ENCODE data around the gene AMER1. TPM values are rescaled to one million over a fixed set of nuclear protein-coding genes. Genes with fewer than 3 reads are reported as not detected.

Gene AMER1
- total RNA-seq, 2 experiments from 2014 or later = 4.2 TPM

DNA sequence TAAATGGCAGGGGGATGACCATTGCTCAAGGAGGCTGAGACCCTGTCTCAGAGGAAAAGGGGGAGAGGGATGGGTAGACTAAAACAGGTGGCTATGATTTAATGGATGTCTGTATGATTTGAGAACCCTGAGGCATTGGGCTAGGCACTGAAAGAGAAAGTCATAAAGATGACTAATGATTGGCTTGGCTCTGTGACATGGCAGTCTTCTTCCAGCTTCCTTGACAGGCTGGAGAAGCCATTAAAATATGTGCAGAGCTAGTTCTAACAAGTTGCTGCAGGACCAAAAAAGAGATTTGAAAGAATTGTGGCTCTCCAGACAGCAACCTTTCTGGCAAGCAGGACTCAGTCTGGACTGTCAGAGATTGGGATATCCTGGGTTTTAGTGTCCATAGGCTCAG, 53.6 kb downstream of the AMER1 start:
- H3K4me1 Mint-ChIP-seq = no peaks in the 10 kb centered on the region
- CTCF ChIA-PET = no interaction called here
- no peak overlapping the region for H3K27ac Mint-ChIP-seq
- no peak for DNase-seq
- POLR2A ChIA-PET = no interaction called here
- H3K4me3 Mint-ChIP-seq = no peak overlapping the region
- no peaks in the 10 kb centered on the region for H3K27me3 Mint-ChIP-seq
- H3K9me3 Mint-ChIP-seq = peaks cover 8% of the 10 kb centered on the region
- no peaks in the 10 kb centered on the region for H3K36me3 Mint-ChIP-seq (ENCODE audit: low read depth)

DNA sequence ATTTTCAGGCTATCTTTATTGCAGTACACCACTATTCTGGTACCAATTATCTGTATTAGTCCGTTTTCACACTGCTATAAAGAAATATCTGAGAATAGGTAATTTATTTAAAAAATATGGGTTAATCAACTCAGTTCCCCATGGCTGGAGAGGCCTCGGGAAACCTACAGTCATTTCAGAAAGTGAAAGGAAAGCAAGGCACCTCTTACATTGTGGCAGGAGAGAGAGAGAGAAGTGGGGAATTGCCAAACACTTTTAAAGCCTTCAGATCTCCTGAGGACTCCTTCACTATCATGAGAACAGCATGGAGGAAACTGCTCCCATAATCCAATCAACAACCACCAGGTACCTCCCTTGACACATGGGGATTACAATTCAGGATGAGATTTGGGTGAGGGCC, 54.7 kb downstream of the AMER1 start:
- Mint-ChIP-seq H3K27ac (no peak overlapping the region), H3K27me3 (no peaks in the 10 kb centered on the region), H3K36me3 (ENCODE audit: low read depth) (no peaks in the 10 kb centered on the region), H3K4me3 (no peak overlapping the region), H3K4me1 (no peaks in the 10 kb centered on the region), H3K9me3 (peaks cover 8% of the 10 kb centered on the region)
- ChIA-PET CTCF (no interaction called here), POLR2A (no interaction called here)
- DNase-seq = no peak

Other genes with a start within 250 kb of the AMER1 start
- gene ASB12, start 24.9 kb upstream of the AMER1 start, total RNA-seq = not detected
- 1 to 10 TPM; 4.9 to 5.0 TPM for gene MTMR8, start 189.7 kb upstream of the AMER1 start, total RNA-seq